ENCODE data around the gene KRTAP4-11. TPM values are rescaled to one million over a fixed set of nuclear protein-coding genes. Genes with fewer than 3 reads are reported as not detected.

Gene KRTAP4-11
- total and polyA plus RNA-seq, 2 of the 13 experiments (the other 11 are each of a cell fraction or from before 2014, with no cell fraction given), result not detected

GRCh38 chr17:41116297-41116696, 1.9 kb downstream of the KRTAP4-11 start:
- H3K79me2 ChIP-seq (ENCODE audit: insufficient read depth, low read length), result no peaks in the 10 kb centered on the region
- no peak overlapping the region for H2AFZ ChIP-seq (ENCODE audit: low read length)
- FAIRE-seq (no peak), ATAC-seq (no peak), DNase-seq (ENCODE audit: low spot score) (no peak)
- 39% methylated on average over 5 of the region's 5 CpGs for WGBS (ENCODE audit: low lambda C conversion rate)
- no peak for TF ChIP-seq TEAD3 (CRISPR knock-in tag; optimal IDR thresholded peaks at IDR 0.05; ENCODE audit: borderline replicate concordance)
- TF ChIP-seq CBX1 (IDR thresholded peaks at IDR 0.05; ENCODE audit: low read depth), result no peak
- TF ChIP-seq, protein P1, sequence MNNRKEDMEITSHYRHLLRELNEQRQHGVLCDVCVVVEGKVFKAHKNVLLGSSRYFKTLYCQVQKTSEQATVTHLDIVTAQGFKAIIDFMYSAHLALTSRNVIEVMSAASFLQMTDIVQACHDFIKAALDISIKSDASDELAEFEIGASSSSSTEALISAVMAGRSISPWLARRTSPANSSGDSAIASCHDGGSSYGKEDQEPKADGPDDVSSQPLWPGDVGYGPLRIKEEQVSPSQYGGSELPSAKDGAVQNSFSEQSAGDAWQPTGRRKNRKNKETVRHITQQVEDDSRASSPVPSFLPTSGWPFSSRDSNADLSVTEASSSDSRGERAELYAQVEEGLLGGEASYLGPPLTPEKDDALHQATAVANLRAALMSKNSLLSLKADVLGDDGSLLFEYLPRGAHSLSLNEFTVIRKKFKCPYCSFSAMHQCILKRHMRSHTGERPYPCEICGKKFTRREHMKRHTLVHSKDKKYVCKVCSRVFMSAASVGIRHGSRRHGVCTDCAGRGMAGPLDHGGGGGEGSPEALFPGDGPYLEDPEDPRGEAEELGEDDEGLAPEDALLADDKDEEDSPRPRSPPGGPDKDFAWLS (CRISPR knock-in tag; IDR thresholded peaks at IDR 0.05; ENCODE audit: borderline replicate concordance), result no peak
- TF ChIP-seq, protein P2, sequence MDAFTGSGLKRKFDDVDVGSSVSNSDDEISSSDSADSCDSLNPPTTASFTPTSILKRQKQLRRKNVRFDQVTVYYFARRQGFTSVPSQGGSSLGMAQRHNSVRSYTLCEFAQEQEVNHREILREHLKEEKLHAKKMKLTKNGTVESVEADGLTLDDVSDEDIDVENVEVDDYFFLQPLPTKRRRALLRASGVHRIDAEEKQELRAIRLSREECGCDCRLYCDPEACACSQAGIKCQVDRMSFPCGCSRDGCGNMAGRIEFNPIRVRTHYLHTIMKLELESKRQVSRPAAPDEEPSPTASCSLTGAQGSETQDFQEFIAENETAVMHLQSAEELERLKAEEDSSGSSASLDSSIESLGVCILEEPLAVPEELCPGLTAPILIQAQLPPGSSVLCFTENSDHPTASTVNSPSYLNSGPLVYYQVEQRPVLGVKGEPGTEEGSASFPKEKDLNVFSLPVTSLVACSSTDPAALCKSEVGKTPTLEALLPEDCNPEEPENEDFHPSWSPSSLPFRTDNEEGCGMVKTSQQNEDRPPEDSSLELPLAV (CRISPR knock-in tag; conservative IDR thresholded peaks at IDR 0.05; ENCODE audit: low read depth), result no peak
- no peak for TF ChIP-seq ZNF460 (CRISPR knock-in tag; IDR thresholded peaks at IDR 0.05; ENCODE audit: borderline replicate concordance)
- TF ChIP-seq CBFB (CRISPR knock-in tag; IDR thresholded peaks at IDR 0.05), result no peak
- no peak for TF ChIP-seq IRX3 (CRISPR knock-in tag; IDR thresholded peaks at IDR 0.05; ENCODE audit: borderline replicate concordance, low read depth)
- no peak for TF ChIP-seq ZNF17 (CRISPR knock-in tag; IDR thresholded peaks at IDR 0.05)
- TF ChIP-seq ZNF580 (CRISPR knock-in tag; IDR thresholded peaks at IDR 0.05; ENCODE audit: borderline replicate concordance, low read depth), result no peak
- no peak for TF ChIP-seq HES4 (CRISPR knock-in tag; IDR thresholded peaks at IDR 0.05; ENCODE audit: borderline replicate concordance)
- TF ChIP-seq MIER3 (CRISPR knock-in tag; IDR thresholded peaks at IDR 0.05; ENCODE audit: borderline replicate concordance), result no peak
- TF ChIP-seq ZNF574 (CRISPR knock-in tag; IDR thresholded peaks at IDR 0.05), result no peak
- no peak for TF ChIP-seq NKX3-1 (CRISPR knock-in tag; IDR thresholded peaks at IDR 0.05)
- TF ChIP-seq, protein P3, sequence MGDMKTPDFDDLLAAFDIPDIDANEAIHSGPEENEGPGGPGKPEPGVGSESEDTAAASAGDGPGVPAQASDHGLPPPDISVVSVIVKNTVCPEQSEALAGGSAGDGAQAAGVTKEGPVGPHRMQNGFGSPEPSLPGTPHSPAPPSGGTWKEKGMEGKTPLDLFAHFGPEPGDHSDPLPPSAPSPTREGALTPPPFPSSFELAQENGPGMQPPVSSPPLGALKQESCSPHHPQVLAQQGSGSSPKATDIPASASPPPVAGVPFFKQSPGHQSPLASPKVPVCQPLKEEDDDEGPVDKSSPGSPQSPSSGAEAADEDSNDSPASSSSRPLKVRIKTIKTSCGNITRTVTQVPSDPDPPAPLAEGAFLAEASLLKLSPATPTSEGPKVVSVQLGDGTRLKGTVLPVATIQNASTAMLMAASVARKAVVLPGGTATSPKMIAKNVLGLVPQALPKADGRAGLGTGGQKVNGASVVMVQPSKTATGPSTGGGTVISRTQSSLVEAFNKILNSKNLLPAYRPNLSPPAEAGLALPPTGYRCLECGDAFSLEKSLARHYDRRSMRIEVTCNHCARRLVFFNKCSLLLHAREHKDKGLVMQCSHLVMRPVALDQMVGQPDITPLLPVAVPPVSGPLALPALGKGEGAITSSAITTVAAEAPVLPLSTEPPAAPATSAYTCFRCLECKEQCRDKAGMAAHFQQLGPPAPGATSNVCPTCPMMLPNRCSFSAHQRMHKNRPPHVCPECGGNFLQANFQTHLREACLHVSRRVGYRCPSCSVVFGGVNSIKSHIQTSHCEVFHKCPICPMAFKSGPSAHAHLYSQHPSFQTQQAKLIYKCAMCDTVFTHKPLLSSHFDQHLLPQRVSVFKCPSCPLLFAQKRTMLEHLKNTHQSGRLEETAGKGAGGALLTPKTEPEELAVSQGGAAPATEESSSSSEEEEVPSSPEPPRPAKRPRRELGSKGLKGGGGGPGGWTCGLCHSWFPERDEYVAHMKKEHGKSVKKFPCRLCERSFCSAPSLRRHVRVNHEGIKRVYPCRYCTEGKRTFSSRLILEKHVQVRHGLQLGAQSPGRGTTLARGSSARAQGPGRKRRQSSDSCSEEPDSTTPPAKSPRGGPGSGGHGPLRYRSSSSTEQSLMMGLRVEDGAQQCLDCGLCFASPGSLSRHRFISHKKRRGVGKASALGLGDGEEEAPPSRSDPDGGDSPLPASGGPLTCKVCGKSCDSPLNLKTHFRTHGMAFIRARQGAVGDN (CRISPR knock-in tag; IDR thresholded peaks at IDR 0.05), result no peak
- no peak overlapping the region for H3K4me3 ChIP-seq (replicated peaks in 1 of 3; ENCODE audit: insufficient read depth in 1 of 3, low read depth in 2 of 3, low read length in 3 of 3)
- H4K20me1 ChIP-seq (ENCODE audit: insufficient read depth, low read length), result no peaks in the 10 kb centered on the region
- POLR2A ChIA-PET, result no interaction called here
- H3K9ac ChIP-seq (ENCODE audit: insufficient read depth, low read depth, low read length), result no peak overlapping the region
- in situ Hi-C loops (cut with HindIII; ENCODE audit: extremely low pct_ligation_motif_present, low pct_unique_long_range_greater_than_20kb), result no loop called here
- no TSS peak for BruUV-seq (replicated peaks)
- H3K4me1 ChIP-seq (ENCODE audit: insufficient read depth, low read length), result no peaks in the 10 kb centered on the region
- peaks cover 0 to 4% of the 10 kb centered on the region in 2 experiments; a peak in 2 of 5 replicates for H3K27me3 ChIP-seq (ENCODE audit: control insufficient read depth in 1 of 2, insufficient read depth in 2 of 2, low read length in 2 of 2)
- H3K27ac ChIP-seq (ENCODE audit: extremely low read length, insufficient read depth, low read length), result no peak overlapping the region
- H3K4me2 ChIP-seq (ENCODE audit: low read depth, low read length), result no peak overlapping the region
- peaks cover 3% of the 10 kb centered on the region; the same call in 1 of the 2 replicates for H3K9me3 ChIP-seq (ENCODE audit: low read length)
- CTCF ChIA-PET (ENCODE audit: low intra/inter-chr PET ratio, low total read pairs), result no interaction called here
- H3K36me3 ChIP-seq (replicated peaks in 1 of 2; ENCODE audit: control insufficient read depth in 1 of 2, insufficient read depth in 2 of 2, low read length in 2 of 2), result no peaks in the 10 kb centered on the region
- intact Hi-C loops (cut with micrococcal nuclease; ENCODE audit: unreplicated experiment), result no loop called here
